HG03558 (cell line): ENCODE results near the gene NOL8.

Source experiments
- ATAC-seq: cut with Tn5 transposase; IDR thresholded peaks from one replicate; pipeline ENCODE4 v1.9.1; 2021; ENCODE audit warnings: moderate number of reproducible peaks; ENCODE audit not compliant: unreplicated experiment; ENCODE audit errors: extremely low read depth

The NOL8 gene

DNA sequence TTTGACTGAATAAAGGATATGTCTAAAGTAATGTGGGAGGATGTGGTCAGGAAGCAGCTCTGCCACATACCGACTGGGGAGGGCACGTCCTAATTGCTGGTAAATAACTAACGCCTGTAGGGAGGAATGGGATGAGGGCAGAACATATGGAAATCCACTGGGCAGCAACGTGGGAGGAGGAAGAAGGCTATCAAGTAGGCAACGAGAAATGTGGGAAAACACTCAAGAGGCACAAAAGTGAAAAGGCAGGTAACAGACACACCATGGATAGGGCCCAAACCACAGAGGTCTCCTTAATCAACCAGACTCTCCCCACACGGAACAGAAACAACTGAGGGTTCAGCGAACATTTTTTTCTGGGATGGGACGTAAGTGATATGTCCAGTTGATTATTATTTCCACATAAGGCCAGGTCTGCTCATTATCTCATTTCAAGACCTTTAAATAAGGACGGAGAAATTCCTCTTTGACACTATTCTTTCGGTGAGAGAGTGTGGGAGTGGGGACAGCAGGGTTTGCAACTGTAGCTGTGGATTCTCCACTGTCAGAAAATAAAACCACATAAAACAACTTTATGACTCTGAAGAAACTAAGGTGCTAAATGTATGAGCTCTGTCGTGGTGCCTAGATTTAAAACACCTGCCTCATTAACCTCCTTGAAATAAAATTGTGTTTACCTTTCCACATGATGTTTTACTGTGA is 48.7 kb downstream of the NOL8 start:
- no peak for ATAC-seq

GRCh38 chr9:92275541-92275940 is 49.6 kb downstream of the NOL8 start:
- ATAC-seq: no peak

DNA sequence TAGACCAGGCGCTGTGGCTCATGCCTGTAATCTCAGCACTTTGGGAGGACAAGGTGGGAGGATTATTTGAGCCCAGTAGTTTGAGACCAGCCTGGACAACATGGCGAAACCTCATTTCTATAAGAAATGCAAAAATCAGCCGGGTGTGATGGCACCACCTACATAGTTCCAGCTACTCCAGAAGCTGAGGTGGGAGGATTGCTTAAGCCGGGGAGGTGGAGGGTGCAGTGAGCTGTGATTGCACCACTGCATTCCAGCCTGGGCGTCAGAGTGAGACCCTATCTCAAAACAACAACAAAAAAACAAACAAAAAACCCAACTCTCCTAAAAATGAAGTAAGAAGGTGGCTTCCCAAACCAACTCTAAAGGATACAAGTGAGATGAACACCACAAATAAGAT is 54.6 kb downstream of the NOL8 start:
- no peak for ATAC-seq

- ATAC-seq: no peak
Observed at GRCh38 chr9:92266486-92266885, 58.7 kb downstream of the NOL8 start.

DNA sequence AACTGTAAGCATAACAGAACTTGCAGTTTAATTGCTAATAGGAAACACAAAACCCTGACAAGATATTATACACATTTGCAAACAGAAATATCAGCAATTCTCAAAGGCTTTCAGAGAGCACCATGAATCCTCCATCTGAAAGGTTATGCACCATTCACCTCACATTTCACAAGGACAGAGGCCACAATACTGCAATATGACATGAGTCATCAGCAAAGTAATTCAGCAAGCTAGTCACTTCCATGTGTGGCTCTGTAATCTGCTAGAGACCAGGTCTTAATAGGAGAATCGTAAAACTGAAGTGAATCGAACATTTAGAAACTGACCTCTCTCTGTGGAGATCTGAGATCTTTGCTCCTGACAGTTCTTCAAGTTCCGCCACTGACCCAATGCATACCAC is 60.0 kb downstream of the NOL8 start:
- no peak for ATAC-seq

DNA sequence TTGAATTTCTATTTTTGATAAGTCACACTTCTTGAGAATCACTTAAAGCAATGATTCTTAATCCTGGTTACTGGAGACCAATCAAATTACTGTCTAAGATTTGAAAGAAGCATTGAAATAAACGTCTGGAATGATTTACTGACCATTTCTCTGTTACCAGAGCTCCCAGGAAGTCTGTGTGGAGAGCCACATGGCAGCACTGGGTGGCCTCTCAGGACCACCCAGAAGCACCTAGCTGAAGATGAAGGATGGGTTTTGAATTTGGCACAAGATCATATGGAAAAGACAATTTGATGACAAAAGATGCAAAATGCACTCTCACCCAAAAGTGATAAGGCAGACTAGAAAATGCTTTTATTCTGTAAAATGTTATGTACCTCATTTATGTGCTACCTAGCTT is 62.0 kb downstream of the NOL8 start:
- ATAC-seq: no peak

GRCh38 chr9:92257327-92257726 is 67.8 kb downstream of the NOL8 start:
- no peak for ATAC-seq

GRCh38 chr9:92254381-92255337 is 70.5 kb downstream of the NOL8 start:
- no peak for ATAC-seq

DNA sequence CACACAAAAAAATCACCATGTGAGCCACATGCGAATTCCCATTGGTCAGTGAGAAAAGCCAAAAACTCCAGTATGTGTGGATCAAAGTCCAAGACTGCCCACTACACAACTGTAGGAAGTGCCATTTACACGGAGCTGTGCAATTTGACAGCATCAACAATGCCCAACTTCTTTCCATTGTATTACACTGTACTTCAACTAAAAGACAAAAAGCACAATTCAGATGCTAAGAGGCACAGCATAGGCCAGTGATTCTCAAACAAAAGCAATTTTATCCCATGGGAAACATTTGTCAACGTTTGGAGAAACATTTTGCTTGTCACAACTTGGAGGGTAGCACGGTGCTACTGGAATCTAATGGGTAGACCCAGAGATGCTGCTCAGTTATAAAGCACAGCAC is 71.5 kb downstream of the NOL8 start:
- ATAC-seq: no peak

- ATAC-seq: no peak
Observed at GRCh38 chr9:92247981-92248380, 77.2 kb downstream of the NOL8 start.
